ENCODE data around the gene EZR.

DNA sequence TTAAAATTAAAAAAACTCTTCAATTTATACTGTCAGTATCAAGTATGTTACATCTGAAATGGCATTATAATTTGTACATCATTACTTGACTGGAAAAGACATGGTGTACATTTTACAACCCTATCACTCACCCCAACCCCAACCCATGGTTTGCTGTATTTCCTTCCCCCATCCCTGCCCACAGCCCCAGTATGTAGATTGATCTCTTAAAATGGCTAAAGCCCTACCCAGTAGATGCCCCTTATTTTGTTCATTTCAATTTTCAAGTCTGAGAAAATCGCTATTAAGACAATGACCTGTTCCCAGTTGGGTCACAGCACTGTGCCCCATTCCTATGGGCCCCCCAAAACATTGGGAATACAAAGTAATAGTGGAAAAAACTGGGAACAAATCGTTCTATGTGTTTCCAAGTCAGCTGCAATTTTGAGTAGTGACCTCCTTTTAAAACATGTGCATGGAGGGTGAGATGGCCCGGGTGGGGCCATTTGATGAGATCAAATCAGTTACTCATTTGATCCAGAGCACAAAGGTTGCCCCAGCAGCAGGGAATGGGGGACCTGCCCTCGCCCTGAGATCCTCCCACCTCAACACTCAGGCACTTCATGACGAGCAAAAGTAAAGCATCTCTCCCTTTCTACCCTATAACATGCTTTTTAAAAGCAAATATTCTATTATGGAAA lies 13.3 kb downstream of the EZR start:
- TF ChIP-seq EZH2 (IDR thresholded peaks at IDR 0.05) (no peak), POLR2AphosphoS5 (IDR thresholded peaks at IDR 0.05; ENCODE audit: borderline replicate concordance, low read depth, low read length) (no peak), FOXP2 (optimal IDR thresholded peaks at IDR 0.05; ENCODE audit: control extremely low read depth, extremely low read length, insufficient read depth) (no peak)

Data from SK-N-MC (cell line).